Measurements from ENCODE around the gene SLIT3. TPM values are rescaled to one million over a fixed set of nuclear protein-coding genes. Genes with fewer than 3 reads are reported as not detected.

SLIT3 gene
- total and polyA plus RNA-seq, 2 donors (not counting 3 experiments of a cell fraction or from before 2014, with no cell fraction given), result 0.90 to 1.0 TPM

- Histone ChIP-seq H3K9me1 (replicated peaks; ENCODE audit: control insufficient read depth, extremely low read depth, insufficient read depth, low read length) (no peaks in the 10 kb centered on the region), H3K4me3 (replicated peaks in 1 of 3; ENCODE audit: insufficient read depth in 1 of 3, low read depth in 1 of 3, low read length in 3 of 3) (no peak overlapping the region), H3K27ac (ENCODE audit: insufficient read depth, low read depth, low read length) (no peak overlapping the region), H3K9me3 (replicated peaks; ENCODE audit: control insufficient read depth, insufficient read depth, low read length) (no peaks in the 10 kb centered on the region), H3K27me3 (ENCODE audit: control insufficient read depth in 2 of 2, insufficient read depth in 2 of 2, low read length in 2 of 2) (no peaks in the 10 kb centered on the region), H3K4me1 (ENCODE audit: control insufficient read depth, extremely low read depth, insufficient read depth, low read length) (no peaks in the 10 kb centered on the region), H3K9ac (replicated peaks; ENCODE audit: extremely low read depth, insufficient read depth, low read length) (no peak overlapping the region), H3K4me2 (ENCODE audit: insufficient read depth, low read length) (no peak overlapping the region), H3K36me3 (ENCODE audit: control insufficient read depth in 2 of 2, extremely low read depth in 1 of 2, insufficient read depth in 2 of 2, low read length in 2 of 2) (no peaks in the 10 kb centered on the region), H4K20me1 (replicated peaks; ENCODE audit: control insufficient read depth, extremely low read depth, insufficient read depth, low read length) (no peaks in the 10 kb centered on the region), H2AFZ (ENCODE audit: low read depth, low read length) (no peak overlapping the region), H3K79me2 (ENCODE audit: control insufficient read depth, insufficient read depth, low read length) (no peaks in the 10 kb centered on the region)
- dilution Hi-C loops (cut with MboI; ENCODE audit: extremely low pct_ligation_motif_present, low sequenced_read_pairs), result no loop called here
- no peak for FAIRE-seq
- ChIA-PET POLR2A (no interaction called here), CTCF (no interaction called here)
- BruUV-seq (replicated peaks), result no TSS peak
- DNase-seq (ENCODE audit: low read depth, low spot score), result no peak
- intact Hi-C loops (cut with micrococcal nuclease), result no loop called here
- no peak for TF ChIP-seq GATA2 (IDR thresholded peaks at IDR 0.05; ENCODE audit: insufficient read depth, insufficient read length, low read depth, low read length)
- no peak for TF ChIP-seq POLR2AphosphoS5 (IDR thresholded peaks at IDR 0.05; ENCODE audit: insufficient read depth, low read depth, low read length)
- no peak for TF ChIP-seq JUN (IDR thresholded peaks at IDR 0.05; ENCODE audit: borderline replicate concordance, insufficient read depth, insufficient read length, low read depth)
- no peak for TF ChIP-seq POLR2A (IDR thresholded peaks at IDR 0.05; ENCODE audit: low read depth, low read length)
- TF ChIP-seq EZH2 (IDR thresholded peaks at IDR 0.05; ENCODE audit: borderline replicate concordance, low read depth, low read length, severe bottlenecking), result no peak
- no peak for TF ChIP-seq MAX (IDR thresholded peaks at IDR 0.05; ENCODE audit: insufficient read depth, insufficient read length)
- TF ChIP-seq FOS (IDR thresholded peaks at IDR 0.05; ENCODE audit: borderline replicate concordance, insufficient read depth, low read length), result no peak
- TF ChIP-seq MYC (IDR thresholded peaks at IDR 0.05; ENCODE audit: low read depth, low read length), result no peak
- no peak for TF ChIP-seq CTCF (IDR thresholded peaks at IDR 0.05; ENCODE audit: extremely low read depth in 1 of 2, insufficient read depth in 1 of 2, low read depth in 1 of 2, low read length in 2 of 2)
Observed at GRCh38 chr5:169036079-169036805, 264.7 kb downstream of the SLIT3 start.
